Measurements from ENCODE around the gene AGAP1. TPM values are rescaled to one million over a fixed set of nuclear protein-coding genes. Genes with fewer than 3 reads are reported as not detected.

AGAP1 gene
- polyA plus RNA-seq, 1 experiment: 12.4 TPM

- H3K27me3 ChIP-seq (ENCODE audit: control insufficient read depth, insufficient read depth, low read length): no peaks in the 10 kb centered on the region
- ChIA-PET POLR2A (interaction anchor here (0.6 to 1.0 kb wide), 2 partner anchors 11 to 81 kb away, joined by 3 to 7 read pairs; no protein-coding TSS in a partner anchor), CTCF (interaction anchor here (0.7 to 2.2 kb wide), 2 partner anchors 13 to 156 kb away, joined by 3 to 6 read pairs; no protein-coding TSS in a partner anchor)
- no peak overlapping the region for H3K4me3 ChIP-seq (ENCODE audit: low read depth, low read length)
- TF ChIP-seq CTCF (IDR thresholded peaks at IDR 0.05; ENCODE audit: low read depth, low read length): no peak
- H3K27ac ChIP-seq (ENCODE audit: low read depth, low read length): no peak overlapping the region
- DNase-seq (ENCODE audit: low read depth, low spot score): no peak
- H3K9me3 ChIP-seq (ENCODE audit: control insufficient read depth, insufficient read depth, low read length): peaks cover 5% of the 10 kb centered on the region; the same call in 1 of the 2 replicates
These were observed 441.1 kb downstream of the AGAP1 start for GRCh38 chr2:235934774-235935484.

GRCh38 chr2:235935773-235936172 lies 441.9 kb downstream of the AGAP1 start:
- POLR2A ChIA-PET: no interaction called here
- CTCF ChIA-PET: interaction anchor here (1.1 to 2.2 kb wide), 2 partner anchors 44 to 156 kb away, joined by 3 to 6 read pairs; no protein-coding TSS in a partner anchor
- no peaks in the 10 kb centered on the region for H3K27me3 ChIP-seq (ENCODE audit: control insufficient read depth, insufficient read depth, low read length)
- DNase-seq (ENCODE audit: low read depth, low spot score): no peak
- H3K4me3 ChIP-seq (ENCODE audit: low read depth, low read length): no peak overlapping the region
- TF ChIP-seq CTCF (IDR thresholded peaks at IDR 0.05; ENCODE audit: low read depth, low read length): no peak
- peaks cover 5% of the 10 kb centered on the region; the same call in 1 of the 2 replicates for H3K9me3 ChIP-seq (ENCODE audit: control insufficient read depth, insufficient read depth, low read length)
- H3K27ac ChIP-seq (ENCODE audit: low read depth, low read length): no peak overlapping the region

GRCh38 chr2:235936493-235936892 lies 442.6 kb downstream of the AGAP1 start:
- DNase-seq (ENCODE audit: low read depth, low spot score): no peak
- POLR2A ChIA-PET: no interaction called here
- peak; percentile 40 for TF ChIP-seq CTCF (IDR thresholded peaks at IDR 0.05; ENCODE audit: low read depth, low read length)
- CTCF ChIA-PET: interaction anchor here (1.1 to 2.2 kb wide), 2 partner anchors 45 to 157 kb away, joined by 3 to 6 read pairs; no protein-coding TSS in a partner anchor
- Histone ChIP-seq H3K27me3 (ENCODE audit: control insufficient read depth, insufficient read depth, low read length) (no peaks in the 10 kb centered on the region), H3K4me3 (ENCODE audit: low read depth, low read length) (no peak overlapping the region), H3K27ac (ENCODE audit: low read depth, low read length) (no peak overlapping the region), H3K9me3 (ENCODE audit: control insufficient read depth, insufficient read depth, low read length) (peaks cover 5% of the 10 kb centered on the region; the same call in 1 of the 2 replicates)

GRCh38 chr2:235937087-235937486 lies 443.2 kb downstream of the AGAP1 start:
- no peak for TF ChIP-seq CTCF (IDR thresholded peaks at IDR 0.05; ENCODE audit: low read depth, low read length)
- Histone ChIP-seq H3K4me3 (ENCODE audit: low read depth, low read length) (no peak overlapping the region), H3K27me3 (ENCODE audit: control insufficient read depth, insufficient read depth, low read length) (no peaks in the 10 kb centered on the region), H3K9me3 (ENCODE audit: control insufficient read depth, insufficient read depth, low read length) (peaks cover 5% of the 10 kb centered on the region; the same call in 1 of the 2 replicates), H3K27ac (ENCODE audit: low read depth, low read length) (no peak overlapping the region)
- ChIA-PET POLR2A (no interaction called here), CTCF (interaction anchor here (2.2 kb wide), 1 partner anchor 158 kb away, joined by 6 read pairs; no protein-coding TSS in a partner anchor)
- DNase-seq (ENCODE audit: low read depth, low spot score): no peak

GRCh38 chr2:235937526-235937925 lies 443.7 kb downstream of the AGAP1 start:
- DNase-seq (ENCODE audit: low read depth, low spot score): no peak
- H3K27me3 ChIP-seq (ENCODE audit: control insufficient read depth, insufficient read depth, low read length): no peaks in the 10 kb centered on the region
- H3K27ac ChIP-seq (ENCODE audit: low read depth, low read length): no peak overlapping the region
- ChIA-PET POLR2A (no interaction called here), CTCF (no interaction called here)
- no peak overlapping the region for H3K4me3 ChIP-seq (ENCODE audit: low read depth, low read length)
- peaks cover 5% of the 10 kb centered on the region; the same call in 1 of the 2 replicates for H3K9me3 ChIP-seq (ENCODE audit: control insufficient read depth, insufficient read depth, low read length)
- TF ChIP-seq CTCF (IDR thresholded peaks at IDR 0.05; ENCODE audit: low read depth, low read length): no peak

All from AG04450 (cell line).